RWPE2 (cell line): ENCODE measurements around the gene ADAMTSL1.

Experiments used
- ATAC-seq: fragments of 200-7000 bp; cut with Tn5 transposase; 3 replicates; pipeline ENCODE4 v1.9.1; 2021; ENCODE audit warnings: low read depth
- DNase-seq: peaks from one replicate; pipeline ENCODE4 v3.0.0-alpha.2; 2020; ENCODE audit warnings: low spot score
- H3K27ac ChIP-seq: fragments of 450-650 bp; 2 replicates; pipeline ENCODE4 v1.5.1; 2017; ENCODE audit warnings: mild to moderate bottlenecking; ENCODE audit not compliant: poor library complexity, severe bottlenecking
- H3K27me3 ChIP-seq: fragments of 250-450 bp; sonication (Bioruptor Pico); 2 replicates; pipeline ENCODE4 v1.5.1; 2021; ENCODE audit warnings: mild to moderate bottlenecking, moderate library complexity; ENCODE audit not compliant: insufficient read depth, poor library complexity, severe bottlenecking
- H3K36me3 ChIP-seq: fragments of 250-450 bp; sonication (Bioruptor Pico); 2 replicates; pipeline ENCODE4 v1.5.1; 2020; ENCODE audit warnings: low read depth, mild to moderate bottlenecking, moderate library complexity
- H3K4me1 ChIP-seq: fragments of 250-450 bp; sonication (Bioruptor Pico); 2 replicates; pipeline ENCODE4 v1.5.1; 2021; ENCODE audit warnings: mild to moderate bottlenecking, moderate library complexity; ENCODE audit not compliant: insufficient read depth, poor library complexity, severe bottlenecking
- H3K4me3 ChIP-seq: fragments of 250-450 bp; sonication (Bioruptor Pico); 2 replicates; pipeline ENCODE4 v1.5.1; 2021; ENCODE audit warnings: mild to moderate bottlenecking, moderate library complexity; ENCODE audit not compliant: severe bottlenecking
- H3K9me3 ChIP-seq: fragments of 250-450 bp; sonication (Bioruptor Pico); 2 replicates; pipeline ENCODE4 v1.5.1; 2021; ENCODE audit warnings: mild to moderate bottlenecking, moderate library complexity; ENCODE audit not compliant: severe bottlenecking
- TF ChIP-seq, protein P1 (sequence below): fragments of 450-650 bp; IDR thresholded peaks from one replicate; pipeline ENCODE4 v1.5.1; 2017; ENCODE audit warnings: mild to moderate bottlenecking, moderate library complexity; ENCODE audit not compliant: poor library complexity, severe bottlenecking

The ADAMTSL1 gene

DNA sequence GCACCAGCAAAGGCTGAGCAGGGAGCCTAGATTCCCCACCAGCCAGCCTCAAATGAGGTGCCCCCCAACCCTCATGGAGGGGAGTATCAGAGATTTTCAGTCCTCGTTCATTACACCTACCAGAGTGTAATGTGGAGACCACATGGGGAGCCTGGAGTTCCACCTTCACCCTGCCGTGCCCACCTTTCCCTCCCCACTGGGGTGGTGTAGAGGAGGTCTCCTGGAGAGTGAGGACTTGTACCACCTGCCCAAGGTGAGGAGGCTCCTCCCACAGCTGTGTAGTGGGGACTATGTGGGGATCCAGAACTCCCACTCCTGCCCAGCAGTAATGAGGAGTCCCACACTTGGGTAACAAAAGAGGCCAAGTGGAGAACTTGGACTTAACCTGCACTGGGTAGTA lies 337.2 kb downstream of the ADAMTSL1 start:
- H3K36me3 ChIP-seq, result no peaks in the 10 kb centered on the region
- DNase-seq (no peak), ATAC-seq (no peak)
- H3K27me3 ChIP-seq, result no peaks in the 10 kb centered on the region
- no peaks in the 10 kb centered on the region for H3K9me3 ChIP-seq
- no peak overlapping the region for H3K4me3 ChIP-seq
- H3K27ac ChIP-seq, result no peak overlapping the region
- TF ChIP-seq, protein P1, sequence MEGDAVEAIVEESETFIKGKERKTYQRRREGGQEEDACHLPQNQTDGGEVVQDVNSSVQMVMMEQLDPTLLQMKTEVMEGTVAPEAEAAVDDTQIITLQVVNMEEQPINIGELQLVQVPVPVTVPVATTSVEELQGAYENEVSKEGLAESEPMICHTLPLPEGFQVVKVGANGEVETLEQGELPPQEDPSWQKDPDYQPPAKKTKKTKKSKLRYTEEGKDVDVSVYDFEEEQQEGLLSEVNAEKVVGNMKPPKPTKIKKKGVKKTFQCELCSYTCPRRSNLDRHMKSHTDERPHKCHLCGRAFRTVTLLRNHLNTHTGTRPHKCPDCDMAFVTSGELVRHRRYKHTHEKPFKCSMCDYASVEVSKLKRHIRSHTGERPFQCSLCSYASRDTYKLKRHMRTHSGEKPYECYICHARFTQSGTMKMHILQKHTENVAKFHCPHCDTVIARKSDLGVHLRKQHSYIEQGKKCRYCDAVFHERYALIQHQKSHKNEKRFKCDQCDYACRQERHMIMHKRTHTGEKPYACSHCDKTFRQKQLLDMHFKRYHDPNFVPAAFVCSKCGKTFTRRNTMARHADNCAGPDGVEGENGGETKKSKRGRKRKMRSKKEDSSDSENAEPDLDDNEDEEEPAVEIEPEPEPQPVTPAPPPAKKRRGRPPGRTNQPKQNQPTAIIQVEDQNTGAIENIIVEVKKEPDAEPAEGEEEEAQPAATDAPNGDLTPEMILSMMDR, result no peak
- no peaks in the 10 kb centered on the region for H3K4me1 ChIP-seq

DNA sequence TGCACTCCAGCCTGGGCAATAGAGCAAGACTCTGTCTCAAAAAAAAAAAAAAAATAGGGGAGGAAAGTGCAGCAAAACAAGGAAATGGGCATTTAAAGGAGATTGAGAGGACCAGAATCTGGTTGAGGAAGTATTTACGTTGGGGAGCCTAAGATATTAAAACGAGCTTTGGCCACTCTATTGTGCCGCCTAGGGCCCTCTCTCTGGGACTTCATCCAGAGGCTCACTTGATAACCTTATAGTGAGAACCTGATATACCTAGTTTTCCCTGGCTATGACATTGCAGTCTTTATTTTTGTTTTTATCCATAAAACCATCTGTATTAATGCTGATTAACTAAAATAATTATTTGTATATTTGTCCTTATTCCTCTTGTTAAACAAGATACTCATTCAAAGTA lies 345.5 kb downstream of the ADAMTSL1 start:
- TF ChIP-seq, protein P1, result no peak
- Histone ChIP-seq H3K27me3 (no peaks in the 10 kb centered on the region), H3K4me3 (no peak overlapping the region), H3K36me3 (no peaks in the 10 kb centered on the region), H3K27ac (no peak overlapping the region), H3K9me3 (no peaks in the 10 kb centered on the region), H3K4me1 (no peaks in the 10 kb centered on the region)
- ATAC-seq (no peak), DNase-seq (no peak)

- Histone ChIP-seq H3K36me3 (no peaks in the 10 kb centered on the region), H3K4me3 (no peak overlapping the region), H3K27me3 (no peaks in the 10 kb centered on the region), H3K4me1 (no peaks in the 10 kb centered on the region), H3K9me3 (no peaks in the 10 kb centered on the region), H3K27ac (no peak overlapping the region)
- TF ChIP-seq, protein P1, result no peak
- no peak for DNase-seq
- no peak for ATAC-seq
Measured at GRCh38 chr9:18820566-18821095, 346.7 kb downstream of the ADAMTSL1 start.

DNA sequence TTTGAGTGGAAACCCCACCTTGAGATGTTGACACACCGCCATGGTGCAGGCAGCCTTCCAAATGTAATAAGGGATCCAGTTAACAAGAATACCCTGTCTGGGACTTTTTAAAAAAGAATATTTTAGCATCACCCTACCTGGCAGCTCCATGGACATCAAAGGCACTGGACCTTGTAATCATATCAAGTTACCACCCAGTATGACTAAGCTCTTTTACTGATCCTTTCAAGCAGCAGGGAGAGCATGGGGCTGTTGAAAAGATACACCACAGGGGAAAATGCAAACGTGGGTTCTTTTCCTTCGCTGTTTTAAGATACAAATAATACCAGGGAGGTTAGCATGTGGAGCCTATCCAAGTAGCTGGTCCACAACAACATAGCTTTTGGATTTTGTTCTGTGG lies 347.8 kb downstream of the ADAMTSL1 start:
- Histone ChIP-seq H3K27me3 (no peaks in the 10 kb centered on the region), H3K4me1 (no peaks in the 10 kb centered on the region), H3K36me3 (no peaks in the 10 kb centered on the region), H3K9me3 (no peaks in the 10 kb centered on the region), H3K27ac (no peak overlapping the region), H3K4me3 (no peak overlapping the region)
- DNase-seq (no peak), ATAC-seq (peak; percentile 59; the same call in 1 of the 3 replicates)
- TF ChIP-seq, protein P1, result no peak

- TF ChIP-seq, protein P1, result no peak
- Histone ChIP-seq H3K4me3 (no peak overlapping the region), H3K27me3 (no peaks in the 10 kb centered on the region), H3K36me3 (no peaks in the 10 kb centered on the region), H3K4me1 (no peaks in the 10 kb centered on the region), H3K9me3 (no peaks in the 10 kb centered on the region), H3K27ac (no peak overlapping the region)
- ATAC-seq (no peak), DNase-seq (no peak)
Measured at GRCh38 chr9:18822850-18823249, 348.9 kb downstream of the ADAMTSL1 start.
